Stimulated activated CD4-positive, alpha-beta T cell treated with anti-CD3 and anti-CD28 coated beads, Interleukin-15, amount 100 ng/mL, for 48 hours (primary cell): ENCODE measurements around the gene DGCR8.

Experiments used
- DNase-seq, 2 donors: peaks; one replicate each; pipeline ENCODE4 v3.0.0-alpha.2; 2020; ENCODE audit warnings: low read depth in 2 of 2

The DGCR8 gene

GRCh38 chr22:20052309-20053259 is 27.5 kb upstream of the DGCR8 start:
- no peak for DNase-seq

GRCh38 chr22:20053407-20054033 is 26.5 kb upstream of the DGCR8 start:
- DNase-seq: no peak

- DNase-seq: no peak
Observed at GRCh38 chr22:20054034-20054427, 26.0 kb upstream of the DGCR8 start.

- no peak for DNase-seq
Observed at GRCh38 chr22:20054485-20054884, 25.6 kb upstream of the DGCR8 start.

- DNase-seq: no peak
Observed at GRCh38 chr22:20055144-20055543, 24.9 kb upstream of the DGCR8 start.

GRCh38 chr22:20055654-20056053 is 24.4 kb upstream of the DGCR8 start:
- DNase-seq: no peak

- DNase-seq: no peak
Observed at GRCh38 chr22:20056161-20056560, 23.9 kb upstream of the DGCR8 start.

- no peak for DNase-seq
Observed at GRCh38 chr22:20056696-20057386, 23.2 kb upstream of the DGCR8 start.

GRCh38 chr22:20057596-20058268 is 22.3 kb upstream of the DGCR8 start:
- DNase-seq: no peak

- no peak for DNase-seq
Observed at GRCh38 chr22:20058989-20059770, 20.9 kb upstream of the DGCR8 start.

- no peak for DNase-seq
Observed at GRCh38 chr22:20060700-20061480, 19.2 kb upstream of the DGCR8 start.

- no peak for DNase-seq
Observed at GRCh38 chr22:20061481-20061861, 18.6 kb upstream of the DGCR8 start.

- no peak for DNase-seq
Observed at GRCh38 chr22:20062043-20062765, 17.8 kb upstream of the DGCR8 start.

- DNase-seq: no peak
Observed at GRCh38 chr22:20062766-20063083, 17.3 kb upstream of the DGCR8 start.

GRCh38 chr22:20063271-20064139 is 16.5 kb upstream of the DGCR8 start:
- no peak for DNase-seq

GRCh38 chr22:20064140-20064480 is 15.9 kb upstream of the DGCR8 start:
- DNase-seq: no peak

- no peak for DNase-seq
Observed at GRCh38 chr22:20064545-20065262, 15.3 kb upstream of the DGCR8 start.

GRCh38 chr22:20065896-20066616 is 14.0 kb upstream of the DGCR8 start:
- DNase-seq: no peak
